Neutrophil (primary cell): Measurements from ENCODE around the gene CLCN7.

Experiments
- H3K27ac ChIP-seq: fragments of 200-600 bp; sonication (generic); 2 replicates; pipeline ENCODE4 v1.5.1; 2016; ENCODE audit warnings: mild to moderate bottlenecking, moderate library complexity
- H3K27me3 ChIP-seq: fragments of 200-600 bp; sonication (generic); 2 replicates; pipeline ENCODE4 v1.6.0; 2016; ENCODE audit warnings: mild to moderate bottlenecking
- H3K36me3 ChIP-seq: fragments of 200-600 bp; sonication (generic); 2 replicates; pipeline ENCODE4 v1.5.1; 2017
- H3K4me1 ChIP-seq, 2 experiments: fragments of 200-600 bp in 1 of 2; sonication (generic) in 1 of 2; 1 replicate in 1 of 2; 2 replicates in 1 of 2; pipeline versions ENCODE4 v1.5.1 to v1.6.1; 2013 to 2016; ENCODE audit warnings: low read depth in 1 of 2, low read length in 1 of 2, mild to moderate bottlenecking in 1 of 2, moderate library complexity in 1 of 2; ENCODE audit not compliant: control insufficient read depth in 1 of 2, insufficient read depth in 1 of 2
- H3K4me3 ChIP-seq, 2 experiments: fragments of 200-600 bp in 1 of 2; sonication (generic) in 1 of 2; 1 replicate in 1 of 2; 2 replicates in 1 of 2; pipeline ENCODE4 v1.5.1; 2013 to 2016; ENCODE audit warnings: low read depth in 1 of 2, low read length in 1 of 2, mild to moderate bottlenecking in 1 of 2, moderate library complexity in 1 of 2
- H3K9me3 ChIP-seq: fragments of 200-600 bp; sonication (generic); 2 replicates; pipeline ENCODE4 v1.5.1; 2016
- TF ChIP-seq, protein P1 (sequence below): fragments of 200-600 bp; sonication (generic); IDR thresholded peaks from 2 replicates; pipeline ENCODE4 v1.5.1; 2016; ENCODE audit warnings: antibody characterized with exemption

Gene CLCN7

DNA sequence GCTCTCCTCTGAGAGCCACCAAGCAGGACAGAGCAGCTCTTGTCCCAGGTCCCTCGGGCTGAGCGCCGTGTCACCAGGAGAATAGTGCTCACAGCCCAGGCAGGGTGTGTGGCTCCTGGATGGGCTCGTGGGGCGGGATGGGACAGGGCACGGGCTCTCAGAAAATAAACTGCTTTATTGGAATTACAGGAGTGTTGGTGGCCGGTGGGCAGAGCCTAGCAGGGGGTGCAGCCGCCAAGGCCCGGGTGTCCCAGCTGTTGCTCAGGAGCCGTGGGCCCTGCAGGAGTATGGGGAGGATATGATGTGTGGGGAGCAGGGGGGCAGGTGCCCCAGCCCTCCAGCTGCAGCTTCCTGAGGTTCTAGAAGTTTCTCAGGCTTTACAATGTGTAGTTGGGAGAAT, 35.4 kb upstream of the CLCN7 start:
- Histone ChIP-seq H3K27me3 (no peaks in the 10 kb centered on the region), H3K4me1 (no peaks in the 10 kb centered on the region), H3K27ac (no peak overlapping the region), H3K9me3 (no peaks in the 10 kb centered on the region), H3K36me3 (peaks cover 49% of the 10 kb centered on the region), H3K4me3 (no peak overlapping the region)
- TF ChIP-seq, protein P1, sequence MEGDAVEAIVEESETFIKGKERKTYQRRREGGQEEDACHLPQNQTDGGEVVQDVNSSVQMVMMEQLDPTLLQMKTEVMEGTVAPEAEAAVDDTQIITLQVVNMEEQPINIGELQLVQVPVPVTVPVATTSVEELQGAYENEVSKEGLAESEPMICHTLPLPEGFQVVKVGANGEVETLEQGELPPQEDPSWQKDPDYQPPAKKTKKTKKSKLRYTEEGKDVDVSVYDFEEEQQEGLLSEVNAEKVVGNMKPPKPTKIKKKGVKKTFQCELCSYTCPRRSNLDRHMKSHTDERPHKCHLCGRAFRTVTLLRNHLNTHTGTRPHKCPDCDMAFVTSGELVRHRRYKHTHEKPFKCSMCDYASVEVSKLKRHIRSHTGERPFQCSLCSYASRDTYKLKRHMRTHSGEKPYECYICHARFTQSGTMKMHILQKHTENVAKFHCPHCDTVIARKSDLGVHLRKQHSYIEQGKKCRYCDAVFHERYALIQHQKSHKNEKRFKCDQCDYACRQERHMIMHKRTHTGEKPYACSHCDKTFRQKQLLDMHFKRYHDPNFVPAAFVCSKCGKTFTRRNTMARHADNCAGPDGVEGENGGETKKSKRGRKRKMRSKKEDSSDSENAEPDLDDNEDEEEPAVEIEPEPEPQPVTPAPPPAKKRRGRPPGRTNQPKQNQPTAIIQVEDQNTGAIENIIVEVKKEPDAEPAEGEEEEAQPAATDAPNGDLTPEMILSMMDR = no peak

DNA sequence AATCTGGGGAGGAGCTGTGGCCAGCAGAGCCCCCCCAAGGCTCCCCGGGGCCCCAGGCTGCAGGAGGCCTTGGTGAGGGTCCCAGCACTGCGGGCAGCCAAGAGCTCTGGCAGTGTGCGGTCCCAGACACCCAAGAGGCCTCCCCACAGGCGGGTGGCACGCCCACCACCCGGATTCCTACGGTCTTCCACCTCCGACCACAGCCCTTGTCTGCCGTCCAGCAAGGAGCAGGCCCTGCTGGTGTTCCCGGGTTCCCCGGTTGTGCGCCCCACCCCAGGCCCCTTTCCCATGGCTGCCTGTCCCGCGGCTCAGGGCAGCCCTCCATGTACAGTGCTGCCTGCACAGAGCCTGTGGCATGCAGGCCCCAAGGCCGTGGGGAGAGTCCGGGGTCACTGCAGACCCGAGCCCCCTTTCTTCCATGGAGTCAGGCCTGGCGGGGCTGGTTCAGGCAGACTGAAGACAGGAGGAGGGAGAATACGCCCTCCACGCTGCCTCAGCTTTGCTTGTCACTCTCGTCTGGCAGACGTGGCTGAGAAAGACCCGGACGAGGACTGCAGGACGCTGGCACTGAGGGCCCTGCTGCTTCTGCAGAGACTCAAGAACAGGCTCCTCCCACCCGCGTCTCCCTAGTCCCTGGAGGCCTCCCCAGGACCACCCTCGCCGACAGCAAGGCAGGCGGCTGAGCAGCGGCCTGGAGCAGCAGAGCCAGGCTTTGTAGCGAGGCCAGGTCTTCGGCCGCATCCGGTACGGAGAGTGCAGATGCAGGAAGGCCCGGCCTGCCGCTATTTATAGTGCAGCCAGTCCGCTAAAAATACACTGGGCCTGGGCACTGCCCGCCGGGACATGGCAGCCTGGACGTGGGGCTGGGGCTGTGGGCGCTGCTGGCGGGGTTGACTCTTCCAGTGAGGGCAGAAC, 34.7 kb upstream of the CLCN7 start:
- H3K4me3 ChIP-seq = no peak overlapping the region
- H3K27me3 ChIP-seq = no peaks in the 10 kb centered on the region
- TF ChIP-seq, protein P1 = no peak
- H3K27ac ChIP-seq = no peak overlapping the region
- H3K9me3 ChIP-seq = no peaks in the 10 kb centered on the region
- no peaks in the 10 kb centered on the region for H3K4me1 ChIP-seq
- H3K36me3 ChIP-seq = peaks cover 49% of the 10 kb centered on the region

DNA sequence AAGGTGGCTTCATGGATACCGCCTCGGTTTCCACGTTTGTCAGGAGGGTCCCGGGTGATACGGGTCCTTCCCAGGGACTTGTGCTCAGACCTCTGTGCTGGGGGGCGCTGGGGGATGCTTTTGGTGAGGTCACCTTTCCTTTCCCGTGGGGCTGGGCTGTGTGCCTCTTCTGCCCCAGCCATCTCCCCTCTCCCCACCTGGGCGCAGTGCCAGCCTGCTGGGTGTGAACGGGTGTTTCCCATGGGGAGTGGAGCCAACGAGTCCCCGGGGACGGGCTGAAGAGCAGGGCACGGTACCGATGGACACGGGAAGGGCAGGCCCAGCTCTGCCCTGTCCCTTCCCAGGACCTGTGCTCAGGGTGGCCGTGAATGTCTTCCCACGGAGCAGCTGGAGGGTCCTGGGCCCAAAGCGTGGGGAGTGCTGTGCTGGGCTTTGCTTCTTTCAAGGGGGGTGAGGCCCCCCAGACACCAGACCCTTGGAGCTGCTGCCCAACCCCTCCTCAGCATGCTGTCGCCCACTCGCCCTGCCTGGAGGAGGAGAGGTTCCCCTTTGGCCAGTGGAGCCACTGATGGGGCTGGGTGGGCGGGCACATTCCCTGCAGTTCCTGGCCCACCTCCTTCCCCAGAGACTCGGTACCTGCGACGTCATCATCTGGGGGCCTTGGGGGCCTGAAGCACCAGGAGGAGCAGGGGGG, 33.8 kb upstream of the CLCN7 start:
- Histone ChIP-seq H3K4me1 (no peaks in the 10 kb centered on the region), H3K4me3 (no peak overlapping the region), H3K36me3 (peaks cover 52% of the 10 kb centered on the region), H3K27ac (no peak overlapping the region), H3K9me3 (no peaks in the 10 kb centered on the region), H3K27me3 (no peaks in the 10 kb centered on the region)
- TF ChIP-seq, protein P1 = no peak

DNA sequence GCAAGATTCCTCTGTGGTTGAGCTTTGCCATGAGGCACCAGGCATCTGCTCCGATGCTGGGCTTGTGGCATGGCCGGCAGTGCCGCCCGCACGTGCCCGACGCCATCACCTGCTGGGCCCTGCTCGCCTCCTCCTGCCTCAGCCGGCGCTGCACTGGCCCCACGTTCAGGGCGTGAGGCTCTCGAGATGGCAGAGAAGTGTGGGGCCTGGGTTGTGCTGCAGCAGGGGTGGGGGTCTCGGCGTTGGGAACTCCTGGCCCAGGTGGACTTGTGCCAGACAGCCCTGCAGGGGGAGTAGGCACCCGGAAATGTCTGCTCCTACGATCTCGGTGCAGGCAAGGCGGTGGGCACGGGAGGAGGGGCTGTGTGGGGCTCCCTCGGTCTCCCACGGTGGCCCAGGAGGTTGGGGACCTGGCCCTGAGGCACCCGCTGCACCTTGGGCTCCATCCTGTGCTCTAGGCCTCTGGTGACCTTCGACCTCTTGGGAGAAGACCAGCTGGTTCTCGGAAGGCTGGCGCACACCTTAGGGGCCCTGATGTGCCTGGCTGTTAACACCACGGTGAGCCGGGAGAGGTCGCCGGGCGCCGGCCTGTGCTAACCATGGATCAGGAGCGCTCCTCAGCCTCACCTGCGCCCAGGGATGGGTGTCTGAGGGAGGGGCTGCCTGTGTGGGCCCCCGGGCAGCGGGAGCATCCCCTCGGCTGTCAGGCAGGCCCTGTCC, 31.8 kb upstream of the CLCN7 start:
- Histone ChIP-seq H3K4me3 (no peak overlapping the region), H3K27ac (no peak overlapping the region), H3K27me3 (no peaks in the 10 kb centered on the region), H3K4me1 (no peaks in the 10 kb centered on the region), H3K36me3 (peaks cover 72% of the 10 kb centered on the region), H3K9me3 (no peaks in the 10 kb centered on the region)
- TF ChIP-seq, protein P1 = no peak

DNA sequence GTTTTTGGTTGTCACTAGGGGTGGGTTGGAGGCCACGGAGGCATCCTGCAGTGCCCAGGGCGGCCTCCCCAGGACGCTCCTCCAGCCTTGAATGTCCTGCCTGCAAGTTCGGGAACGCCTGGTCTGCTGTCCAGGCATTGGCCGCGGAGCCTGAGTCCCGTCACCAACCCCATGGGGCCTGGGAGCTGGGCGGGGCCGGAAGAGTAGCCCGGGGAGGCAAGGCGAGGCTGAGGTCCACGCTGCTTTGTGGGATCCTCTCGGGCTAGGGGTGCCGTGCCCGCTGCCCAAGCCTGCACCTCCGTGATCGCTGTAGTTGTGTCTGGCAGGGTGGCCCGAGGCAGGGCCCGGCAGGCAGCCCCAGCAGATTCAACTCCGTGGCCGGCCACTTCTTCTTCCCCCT, 31.1 kb upstream of the CLCN7 start:
- TF ChIP-seq, protein P1 = no peak
- Histone ChIP-seq H3K27ac (no peak overlapping the region), H3K9me3 (no peaks in the 10 kb centered on the region), H3K36me3 (peaks cover 75% of the 10 kb centered on the region), H3K4me1 (no peaks in the 10 kb centered on the region), H3K27me3 (no peaks in the 10 kb centered on the region), H3K4me3 (no peak overlapping the region)
